Activated T-cell treated with anti-CD3 and anti-CD28 coated beads, Interleukin-2, amount 50 U/mL, for 72 hours (primary cell): ENCODE results near the gene NXPH4. TPM values are rescaled to one million over a fixed set of nuclear protein-coding genes. Genes with fewer than 3 reads are reported as not detected.

ENCODE experiments used
- ATAC-seq, 2 donors: fragments of 150-1000 bp; cut with Tn5 transposase; replicated peaks in 1 of 2; 2 replicates each; pipeline ENCODE4 v1.10.0; 2021; ENCODE audit warnings: moderate library complexity in 2 of 2, mild to moderate bottlenecking in 1 of 2
- DNase-seq, 2 donors: peaks; one replicate each; pipeline ENCODE4 v3.0.0; 2021 to 2022; ENCODE audit warnings: mixed read lengths in 1 of 2
- H3K27ac Mint-ChIP-seq: one replicate; pipeline ENCODE4 v1.8.0; 2022; ENCODE audit warnings: mild to moderate bottlenecking, moderate library complexity, mixed read lengths
- H3K27me3 Mint-ChIP-seq: one replicate; pipeline ENCODE4 v1.8.0; 2022; ENCODE audit warnings: low read depth, mixed read lengths
- H3K36me3 Mint-ChIP-seq, 2 donors: one replicate each; pipeline ENCODE4 v1.8.0; 2022; ENCODE audit warnings: mixed read lengths in 2 of 2, mild to moderate bottlenecking in 1 of 2; ENCODE audit not compliant: insufficient read depth in 2 of 2
- H3K4me1 Mint-ChIP-seq: one replicate; pipeline ENCODE4 v1.8.0; 2022; ENCODE audit warnings: low read depth, mixed read lengths
- H3K4me3 Mint-ChIP-seq, 2 donors: one replicate each; pipeline ENCODE4 v1.8.0; 2022; ENCODE audit warnings: mild to moderate bottlenecking in 2 of 2, mixed read lengths in 2 of 2, moderate library complexity in 2 of 2
- H3K9me3 Mint-ChIP-seq, 2 donors: one replicate each; pipeline ENCODE4 v1.8.0; 2022; ENCODE audit warnings: mixed read lengths in 2 of 2
- total RNA-seq, 2 donors: library from RNA; stranded (reverse); gene quantifications; one replicate each; pipeline ENCODE4 v1.2.3, GENCODE V29; 2022

NXPH4 gene
- total RNA-seq, 2 donors from 2014 or later = 1.5 to 2.3 TPM

DNA sequence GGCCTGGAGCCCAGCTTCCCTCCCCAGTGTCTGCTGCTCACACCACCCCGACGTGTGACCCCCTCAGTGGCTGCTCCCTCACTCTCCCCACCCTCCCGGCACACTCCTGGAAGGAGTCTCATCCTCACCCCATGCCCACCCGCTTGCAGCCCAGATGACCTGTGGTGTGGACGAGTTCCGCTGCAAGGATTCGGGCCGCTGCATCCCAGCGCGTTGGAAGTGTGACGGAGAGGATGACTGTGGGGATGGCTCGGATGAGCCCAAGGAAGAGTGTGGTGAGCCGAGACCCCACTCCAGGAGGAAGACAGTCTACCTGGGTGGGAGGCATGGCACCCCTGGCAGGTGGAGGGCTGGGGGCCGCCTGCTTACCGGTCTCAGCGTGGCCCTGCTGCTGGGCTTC is 15.0 kb upstream of the NXPH4 start:
- Mint-ChIP-seq H3K4me1 (no peaks in the 10 kb centered on the region), H3K9me3 (no peaks in the 10 kb centered on the region), H3K4me3 (no peak overlapping the region), H3K27me3 (no peaks in the 10 kb centered on the region), H3K36me3 (no peaks in the 10 kb centered on the region), H3K27ac (no peak overlapping the region)
- no peak for DNase-seq
- ATAC-seq = no peak

DNA sequence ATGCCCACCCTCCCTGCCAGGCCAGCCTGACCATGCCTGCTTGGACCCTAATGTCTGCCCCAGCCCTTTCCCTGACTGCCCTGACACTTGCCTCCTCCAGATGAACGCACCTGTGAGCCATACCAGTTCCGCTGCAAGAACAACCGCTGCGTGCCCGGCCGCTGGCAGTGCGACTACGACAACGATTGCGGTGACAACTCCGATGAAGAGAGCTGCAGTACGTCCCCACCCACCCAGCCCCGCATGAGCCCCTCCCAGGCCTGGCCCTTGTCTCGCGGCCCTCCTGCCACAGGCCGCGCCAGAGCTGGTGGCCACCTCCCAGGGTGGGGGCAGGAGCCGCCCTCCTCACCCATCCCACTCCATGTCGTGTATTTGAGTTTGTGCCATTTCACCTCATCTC is 14.3 kb upstream of the NXPH4 start:
- Mint-ChIP-seq H3K4me1 (no peaks in the 10 kb centered on the region), H3K9me3 (no peaks in the 10 kb centered on the region), H3K27me3 (no peaks in the 10 kb centered on the region), H3K27ac (no peak overlapping the region), H3K36me3 (no peaks in the 10 kb centered on the region), H3K4me3 (no peak overlapping the region)
- DNase-seq = no peak
- ATAC-seq = no peak

DNA sequence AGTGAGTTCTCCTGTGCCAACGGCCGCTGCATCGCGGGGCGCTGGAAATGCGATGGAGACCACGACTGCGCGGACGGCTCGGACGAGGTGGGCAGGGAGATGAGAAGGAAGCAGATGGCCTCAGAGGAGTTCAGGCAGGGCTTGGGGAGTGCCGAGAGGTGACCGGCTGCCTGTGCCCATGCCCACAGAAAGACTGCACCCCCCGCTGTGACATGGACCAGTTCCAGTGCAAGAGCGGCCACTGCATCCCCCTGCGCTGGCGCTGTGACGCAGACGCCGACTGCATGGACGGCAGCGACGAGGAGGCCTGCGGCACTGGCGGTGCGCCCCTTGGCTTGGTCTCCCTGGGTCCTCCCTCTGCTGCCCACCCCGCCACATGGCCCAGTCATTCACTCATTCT is 13.4 kb upstream of the NXPH4 start:
- no peaks in the 10 kb centered on the region for H3K36me3 Mint-ChIP-seq
- no peak overlapping the region for H3K27ac Mint-ChIP-seq
- H3K27me3 Mint-ChIP-seq = no peaks in the 10 kb centered on the region
- no peaks in the 10 kb centered on the region for H3K9me3 Mint-ChIP-seq
- H3K4me1 Mint-ChIP-seq = no peaks in the 10 kb centered on the region
- ATAC-seq (no peak), DNase-seq (no peak)
- H3K4me3 Mint-ChIP-seq = no peak overlapping the region

DNA sequence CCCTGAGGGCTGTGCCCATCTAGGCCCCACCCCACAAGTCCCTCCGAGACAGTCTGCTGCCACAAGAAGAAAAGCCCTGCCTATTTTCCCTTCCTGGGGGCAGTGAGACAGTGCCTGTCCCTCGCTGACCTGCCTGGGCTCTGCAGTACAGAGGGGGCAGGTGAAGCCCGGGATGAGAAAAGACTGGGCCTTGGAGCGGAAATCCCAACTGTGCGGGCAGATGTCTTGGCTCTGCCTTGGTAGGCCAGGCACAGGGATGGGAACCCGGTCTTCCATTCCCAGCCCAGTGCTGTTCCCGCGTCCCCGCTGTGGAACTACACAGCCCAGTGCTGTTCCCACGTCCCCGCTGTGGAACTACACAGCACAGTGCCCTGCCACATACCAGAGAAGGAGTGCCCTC is 12.8 kb upstream of the NXPH4 start:
- no peak overlapping the region for H3K27ac Mint-ChIP-seq
- H3K9me3 Mint-ChIP-seq = no peaks in the 10 kb centered on the region
- no peaks in the 10 kb centered on the region for H3K27me3 Mint-ChIP-seq
- ATAC-seq = no peak
- DNase-seq = no peak
- H3K36me3 Mint-ChIP-seq = no peaks in the 10 kb centered on the region
- H3K4me1 Mint-ChIP-seq = no peaks in the 10 kb centered on the region
- no peak overlapping the region for H3K4me3 Mint-ChIP-seq

DNA sequence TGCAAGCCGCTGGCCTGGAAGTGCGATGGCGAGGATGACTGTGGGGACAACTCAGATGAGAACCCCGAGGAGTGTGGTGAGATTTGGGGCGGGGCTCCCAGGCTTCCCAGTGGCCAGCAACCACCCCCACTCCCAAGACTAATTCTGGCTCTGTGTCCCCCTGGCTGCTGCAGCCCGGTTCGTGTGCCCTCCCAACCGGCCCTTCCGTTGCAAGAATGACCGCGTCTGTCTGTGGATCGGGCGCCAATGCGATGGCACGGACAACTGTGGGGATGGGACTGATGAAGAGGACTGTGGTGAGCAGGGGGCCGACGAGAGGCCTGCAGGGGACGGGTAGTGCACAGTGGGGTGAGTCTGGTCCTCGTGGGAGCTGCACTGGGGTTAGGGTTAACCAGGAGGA is 12.1 kb upstream of the NXPH4 start:
- H3K36me3 Mint-ChIP-seq = no peaks in the 10 kb centered on the region

DNA sequence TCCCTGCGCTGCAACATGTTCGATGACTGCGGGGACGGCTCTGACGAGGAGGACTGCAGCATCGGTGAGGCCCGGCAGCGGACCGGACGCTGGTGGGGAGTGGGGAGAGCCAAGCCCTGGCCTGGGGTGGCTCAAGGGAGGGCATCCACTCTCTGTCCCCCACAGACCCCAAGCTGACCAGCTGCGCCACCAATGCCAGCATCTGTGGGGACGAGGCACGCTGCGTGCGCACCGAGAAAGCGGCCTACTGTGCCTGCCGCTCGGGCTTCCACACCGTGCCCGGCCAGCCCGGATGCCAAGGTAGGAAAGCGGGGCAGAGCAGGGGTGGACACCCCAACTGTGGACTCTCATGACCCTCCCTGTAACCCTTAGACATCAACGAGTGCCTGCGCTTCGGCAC is 11.4 kb upstream of the NXPH4 start:
- Mint-ChIP-seq H3K4me3 (no peak overlapping the region), H3K27ac (no peak overlapping the region), H3K36me3 (no peaks in the 10 kb centered on the region), H3K9me3 (no peaks in the 10 kb centered on the region), H3K4me1 (no peaks in the 10 kb centered on the region), H3K27me3 (no peaks in the 10 kb centered on the region)
- no peak for ATAC-seq
- no peak for DNase-seq

More for the DNA sequence above, 12.1 kb upstream of the NXPH4 start:
- Mint-ChIP-seq H3K27ac (no peak overlapping the region), H3K9me3 (no peaks in the 10 kb centered on the region), H3K4me3 (no peak overlapping the region), H3K4me1 (no peaks in the 10 kb centered on the region), H3K27me3 (no peaks in the 10 kb centered on the region)
- no peak for ATAC-seq
- DNase-seq = no peak

DNA sequence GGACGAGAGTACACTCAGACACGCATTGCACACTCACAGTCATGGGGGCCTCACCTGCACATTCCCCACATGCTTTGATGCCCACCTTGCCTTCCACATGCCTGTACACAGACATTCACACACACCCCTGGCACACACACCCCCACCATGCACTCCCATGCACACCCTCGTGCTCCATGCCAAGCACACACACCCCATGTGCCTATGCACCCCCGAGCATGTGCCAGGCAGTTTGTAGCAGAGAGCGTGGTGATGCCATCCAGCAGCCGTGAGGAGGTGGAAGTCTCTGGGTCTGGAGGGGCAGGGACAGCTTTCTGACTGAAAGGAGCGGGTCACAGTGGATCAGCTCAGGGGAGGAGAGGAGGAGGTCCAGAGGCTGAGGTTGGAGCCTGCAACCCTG is 10.7 kb upstream of the NXPH4 start:
- Mint-ChIP-seq H3K9me3 (no peaks in the 10 kb centered on the region), H3K27me3 (no peaks in the 10 kb centered on the region), H3K4me1 (no peaks in the 10 kb centered on the region), H3K4me3 (no peak overlapping the region), H3K36me3 (no peaks in the 10 kb centered on the region), H3K27ac (no peak overlapping the region)
- DNase-seq = no peak
- no peak for ATAC-seq

DNA sequence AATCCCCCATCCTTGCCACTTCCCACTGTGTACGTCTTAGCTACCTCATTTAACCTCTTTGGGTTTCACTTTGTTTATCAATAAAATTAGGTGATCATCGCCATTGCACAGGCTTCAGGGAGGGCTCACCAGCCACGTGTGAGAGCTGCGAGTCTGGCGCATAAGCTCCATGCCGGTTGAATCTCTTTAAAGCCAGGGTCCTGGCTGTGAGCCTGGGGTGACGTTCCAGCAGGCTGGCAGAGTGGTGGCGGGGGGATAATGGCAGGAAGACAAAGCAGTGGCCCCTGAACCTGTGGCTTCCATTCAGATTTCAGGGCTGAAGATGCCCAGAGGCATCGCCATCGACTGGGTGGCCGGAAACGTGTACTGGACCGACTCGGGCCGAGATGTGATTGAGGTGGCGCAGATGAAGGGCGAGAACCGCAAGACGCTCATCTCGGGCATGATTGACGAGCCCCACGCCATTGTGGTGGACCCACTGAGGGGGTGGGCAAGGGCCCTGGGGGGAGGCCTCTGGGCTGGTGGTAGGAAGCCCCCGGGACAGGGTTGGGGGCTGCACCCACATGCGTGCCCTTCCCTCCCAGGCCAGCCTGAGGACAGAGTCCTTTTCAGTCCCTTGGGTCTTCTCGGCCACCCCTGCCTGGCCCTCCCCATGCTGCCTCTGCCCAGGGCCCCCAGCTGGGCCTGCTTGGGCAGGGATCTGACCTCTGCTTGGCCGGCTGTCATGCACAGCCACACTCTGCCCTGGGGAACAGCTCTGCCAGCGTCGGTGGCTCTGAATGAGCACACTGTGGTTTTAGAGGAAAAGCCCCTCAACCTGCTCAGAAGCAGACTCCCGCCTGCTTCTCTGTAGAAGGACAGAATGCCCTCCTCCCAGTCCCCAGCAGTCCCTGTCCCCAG is 8.6 kb upstream of the NXPH4 start:
- ATAC-seq (no peak), DNase-seq (no peak)
- Mint-ChIP-seq H3K27ac (no peak overlapping the region), H3K9me3 (no peaks in the 10 kb centered on the region), H3K4me3 (no peak overlapping the region), H3K27me3 (no peaks in the 10 kb centered on the region), H3K4me1 (no peaks in the 10 kb centered on the region), H3K36me3 (no peaks in the 10 kb centered on the region)

DNA sequence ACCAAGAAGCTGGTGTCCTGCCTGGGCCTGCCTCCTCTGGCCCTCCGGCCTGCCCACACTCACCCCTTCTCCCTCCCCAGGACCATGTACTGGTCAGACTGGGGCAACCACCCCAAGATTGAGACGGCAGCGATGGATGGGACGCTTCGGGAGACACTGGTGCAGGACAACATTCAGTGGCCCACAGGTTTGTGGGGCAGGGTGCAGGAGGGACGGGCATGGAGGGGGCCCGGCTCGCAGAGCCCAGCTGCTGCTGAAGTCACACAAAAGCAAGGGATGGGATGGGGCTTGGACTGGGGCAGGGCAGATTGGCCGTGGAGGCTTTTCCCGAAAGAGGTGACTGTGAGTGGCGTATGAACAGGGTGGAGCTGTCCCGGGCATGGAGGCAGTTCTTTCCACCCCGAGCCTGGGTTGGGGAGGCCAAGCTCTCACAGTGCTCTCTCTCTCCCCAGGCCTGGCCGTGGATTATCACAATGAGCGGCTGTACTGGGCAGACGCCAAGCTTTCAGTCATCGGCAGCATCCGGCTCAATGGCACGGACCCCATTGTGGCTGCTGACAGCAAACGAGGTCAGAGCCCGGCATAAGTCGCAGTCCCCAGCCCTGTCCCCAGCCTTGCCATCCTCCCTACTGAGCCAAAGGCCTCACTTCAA is 7.8 kb upstream of the NXPH4 start:
- Mint-ChIP-seq H3K36me3 (no peaks in the 10 kb centered on the region), H3K27me3 (peaks cover 6% of the 10 kb centered on the region), H3K27ac (no peak overlapping the region), H3K9me3 (no peaks in the 10 kb centered on the region), H3K4me1 (peaks cover 6% of the 10 kb centered on the region), H3K4me3 (no peak overlapping the region)
- DNase-seq (no peak), ATAC-seq (no peak)

DNA sequence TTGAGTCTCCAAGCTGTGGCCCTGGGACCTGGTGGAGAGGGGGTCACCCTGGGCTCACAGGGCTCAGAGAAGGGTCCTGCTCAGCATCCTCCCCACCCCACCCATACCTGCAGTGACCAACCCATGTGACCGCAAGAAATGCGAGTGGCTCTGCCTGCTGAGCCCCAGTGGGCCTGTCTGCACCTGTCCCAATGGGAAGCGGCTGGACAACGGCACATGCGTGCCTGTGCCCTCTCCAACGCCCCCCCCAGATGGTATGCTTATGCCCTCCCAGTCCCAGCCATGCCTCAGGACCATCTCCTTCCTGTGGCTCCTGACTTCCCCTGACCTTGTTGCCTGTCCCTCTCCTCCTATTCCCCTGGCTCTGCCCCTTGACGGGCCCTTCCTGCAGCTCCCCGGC is 6.7 kb upstream of the NXPH4 start:
- DNase-seq (no peak), ATAC-seq (no peak)
- H3K9me3 Mint-ChIP-seq = no peaks in the 10 kb centered on the region
- peaks cover 15% of the 10 kb centered on the region for H3K4me1 Mint-ChIP-seq
- H3K36me3 Mint-ChIP-seq = no peaks in the 10 kb centered on the region
- H3K4me3 Mint-ChIP-seq = no peak overlapping the region
- no peak overlapping the region for H3K27ac Mint-ChIP-seq
- peaks cover 17% of the 10 kb centered on the region for H3K27me3 Mint-ChIP-seq

DNA sequence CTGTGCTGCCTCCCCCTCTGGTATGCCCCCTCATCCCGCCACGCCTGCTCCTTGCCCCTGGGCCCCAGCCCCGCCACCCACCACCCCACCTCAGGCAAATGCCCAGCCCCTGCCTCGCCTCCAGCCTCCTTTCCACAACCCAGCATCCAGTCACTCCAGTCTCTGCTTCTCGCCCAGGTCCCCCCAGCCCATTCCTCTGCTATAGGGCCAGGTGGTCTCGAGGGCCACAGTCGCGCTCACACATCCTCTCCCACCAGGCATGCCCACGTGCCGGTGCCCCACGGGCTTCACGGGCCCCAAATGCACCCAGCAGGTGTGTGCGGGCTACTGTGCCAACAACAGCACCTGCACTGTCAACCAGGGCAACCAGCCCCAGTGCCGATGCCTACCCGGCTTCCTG is 6.1 kb upstream of the NXPH4 start:
- no peaks in the 10 kb centered on the region for H3K36me3 Mint-ChIP-seq
- ATAC-seq (no peak), DNase-seq (no peak)
- H3K9me3 Mint-ChIP-seq = no peaks in the 10 kb centered on the region
- H3K27me3 Mint-ChIP-seq = peaks cover 23% of the 10 kb centered on the region
- H3K27ac Mint-ChIP-seq = no peak overlapping the region
- peaks cover 19% of the 10 kb centered on the region for H3K4me1 Mint-ChIP-seq
- H3K4me3 Mint-ChIP-seq = no peak overlapping the region

DNA sequence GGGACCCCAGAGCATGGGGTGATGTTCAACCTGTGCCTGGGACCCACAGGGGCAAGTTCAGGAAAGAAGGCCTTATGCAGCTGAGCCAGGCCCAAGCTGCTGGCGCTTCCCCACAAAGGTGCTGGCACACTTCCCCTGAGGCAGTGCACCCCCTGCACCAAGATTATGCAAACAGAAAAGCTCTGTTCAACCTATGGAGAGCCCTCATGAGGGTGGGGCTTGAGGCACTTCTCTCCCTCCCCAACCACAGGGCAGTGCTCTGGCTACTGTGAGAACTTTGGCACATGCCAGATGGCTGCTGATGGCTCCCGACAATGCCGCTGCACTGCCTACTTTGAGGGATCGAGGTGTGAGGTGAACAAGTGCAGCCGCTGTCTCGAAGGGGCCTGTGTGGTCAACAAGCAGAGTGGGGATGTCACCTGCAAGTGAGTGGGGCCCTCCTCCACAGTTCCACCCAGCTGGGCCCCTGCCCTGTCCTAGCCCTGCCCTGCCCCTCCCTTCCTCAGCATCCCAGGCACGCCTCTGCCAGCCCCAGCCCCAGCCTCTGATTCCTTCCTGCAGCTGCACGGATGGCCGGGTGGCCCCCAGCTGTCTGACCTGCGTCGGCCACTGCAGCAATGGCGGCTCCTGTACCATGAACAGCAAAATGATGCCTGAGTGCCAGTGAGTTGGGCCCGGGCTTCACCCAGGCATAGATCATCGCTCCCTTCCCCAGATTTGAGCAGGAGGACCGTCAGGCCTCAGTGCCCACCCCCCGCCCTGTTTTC is 5.5 kb upstream of the NXPH4 start:
- DNase-seq (no peak), ATAC-seq (no peak)
- peaks cover 29% of the 10 kb centered on the region for H3K27me3 Mint-ChIP-seq
- H3K4me1 Mint-ChIP-seq = peaks cover 25% of the 10 kb centered on the region
- no peak overlapping the region for H3K27ac Mint-ChIP-seq
- no peaks in the 10 kb centered on the region for H3K9me3 Mint-ChIP-seq
- no peak overlapping the region for H3K4me3 Mint-ChIP-seq
- H3K36me3 Mint-ChIP-seq = no peaks in the 10 kb centered on the region
